RKO (cell line): ENCODE results near the gene TBC1D7.
"Not testable (repeated sequence)": the region's sequence is repeated elsewhere in the genome, so short reads cannot be mapped to it uniquely, and the experiment has no call there.

Experiments
- DNase-seq: peaks from one replicate; pipeline ENCODE4 v3.0.0-alpha.2; 2016; ENCODE audit warnings: low spot score

TBC1D7 gene

GRCh38 chr6:13355999-13356785, 27.9 kb upstream of the TBC1D7 start:
- no peak for DNase-seq

DNA sequence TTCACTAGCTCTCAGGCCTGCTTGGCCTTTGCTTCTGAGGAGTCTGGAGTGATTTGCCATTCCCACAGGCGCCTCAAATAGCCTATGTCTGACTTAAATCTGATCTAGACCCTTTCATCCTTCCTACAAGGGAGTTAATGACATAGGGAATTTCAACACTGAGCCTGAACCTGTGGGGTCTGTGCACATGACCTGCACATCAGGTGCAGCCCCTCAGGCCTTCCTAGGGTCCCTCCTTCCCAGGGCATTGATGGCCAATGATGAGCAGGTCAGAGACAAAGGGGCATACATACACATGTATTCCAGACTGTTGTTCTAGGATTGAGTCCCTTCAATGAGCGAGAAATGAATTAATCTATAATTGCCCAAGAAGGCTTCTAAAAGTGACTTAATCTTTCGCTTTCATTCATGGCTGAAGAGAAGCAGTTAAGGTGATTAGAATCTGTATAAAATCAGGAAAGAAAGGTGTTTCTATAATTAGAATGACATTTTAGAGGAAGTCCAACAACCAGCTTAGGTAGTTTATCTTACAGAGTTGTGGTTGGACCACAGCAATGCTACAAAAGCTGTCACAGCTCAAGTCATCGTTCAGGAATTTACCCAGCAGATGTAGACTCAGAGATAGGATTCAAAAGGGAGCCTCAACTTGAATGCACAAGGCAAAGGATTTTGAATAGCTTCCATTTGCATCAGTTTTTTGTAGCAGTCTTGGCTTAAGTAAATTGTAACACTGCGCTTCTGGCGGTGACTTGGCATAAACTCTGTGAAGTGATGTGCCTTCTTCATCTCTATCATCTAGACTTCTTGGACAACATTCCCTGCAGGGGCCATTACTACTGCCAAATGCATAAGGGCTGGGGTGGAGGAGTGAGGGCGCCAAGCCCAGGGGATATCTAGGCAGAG, 27.0 kb upstream of the TBC1D7 start:
- DNase-seq, result peak; percentile 57

DNA sequence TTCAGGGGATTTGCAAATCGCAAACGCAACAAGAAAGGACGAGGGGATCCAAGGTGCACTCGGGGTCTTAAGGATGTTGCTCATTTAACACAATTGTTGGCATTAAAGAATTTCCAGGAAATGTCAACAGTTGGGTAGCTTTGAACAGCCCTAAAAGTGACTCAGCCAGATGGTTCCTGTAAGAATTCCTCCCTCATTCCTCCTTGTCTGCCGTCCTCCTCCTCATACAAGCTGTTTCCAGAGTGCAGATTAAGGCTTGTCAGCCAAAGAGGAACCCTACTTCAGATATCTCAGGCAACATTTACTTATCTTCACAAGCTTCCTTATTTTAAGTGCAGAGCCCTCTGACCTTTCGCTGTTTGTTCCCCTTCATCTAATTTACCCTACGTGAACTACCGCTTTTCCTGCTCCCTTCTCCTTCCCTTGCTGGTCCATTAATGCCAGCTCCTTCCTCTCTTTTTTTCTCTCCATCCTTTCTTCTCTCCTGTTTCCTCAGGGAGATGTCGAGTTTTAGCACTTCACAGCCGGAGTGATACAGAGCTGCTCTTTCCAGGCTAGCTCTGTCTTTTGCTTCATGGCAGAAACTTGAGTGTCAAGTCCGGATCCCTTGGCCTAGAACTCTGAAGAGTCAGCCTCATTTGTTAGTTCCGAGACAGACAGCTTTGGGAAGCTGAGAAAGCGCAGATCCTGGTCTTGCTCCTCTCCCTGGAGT, 26.1 kb upstream of the TBC1D7 start:
- no peak for DNase-seq

- DNase-seq, result no peak
Measured at GRCh38 chr6:13352165-13352564, 23.8 kb upstream of the TBC1D7 start.

GRCh38 chr6:13351271-13351670, 22.9 kb upstream of the TBC1D7 start:
- DNase-seq, result no peak

GRCh38 chr6:13349811-13350506, 21.6 kb upstream of the TBC1D7 start:
- no peak for DNase-seq

DNA sequence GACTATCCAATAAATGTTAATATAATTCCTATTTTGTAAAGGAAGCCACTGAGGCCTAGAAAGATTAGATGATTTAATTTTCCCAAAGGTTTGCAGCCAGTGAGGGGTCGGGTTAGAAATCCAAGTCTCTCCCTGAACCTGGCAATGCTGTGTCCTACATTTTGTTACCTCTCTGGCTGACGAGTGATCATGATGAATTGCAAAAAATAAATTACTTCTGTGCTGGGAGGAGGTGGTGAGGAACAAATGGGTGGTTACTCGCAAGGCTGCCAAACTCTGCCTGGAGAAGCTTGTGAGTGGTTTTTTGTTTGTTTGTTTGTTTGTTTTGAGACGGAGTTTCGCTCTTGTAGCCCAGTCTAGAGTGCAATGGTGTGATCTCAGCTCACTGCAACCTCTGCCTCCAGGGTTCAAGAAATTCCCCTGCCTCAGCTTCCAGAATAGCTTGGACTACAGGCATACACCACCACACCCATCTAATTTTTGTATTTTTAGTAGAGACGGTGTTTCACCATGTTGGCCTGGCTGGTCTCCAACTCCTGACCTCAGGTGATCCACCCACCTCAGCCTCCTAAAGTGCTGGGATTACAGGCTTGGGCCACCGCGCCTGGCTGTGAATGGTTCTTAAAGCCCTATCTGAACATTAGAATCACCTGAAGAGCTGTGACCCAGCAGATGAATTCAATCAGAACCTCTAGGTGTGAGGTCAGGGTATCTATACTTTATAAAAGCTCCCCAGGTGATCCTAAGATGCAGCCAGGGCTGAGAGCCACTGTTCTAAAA, 20.2 kb upstream of the TBC1D7 start:
- no peak for DNase-seq

GRCh38 chr6:13346245-13346644, 17.9 kb upstream of the TBC1D7 start:
- DNase-seq, result no peak

GRCh38 chr6:13342414-13343019, 14.2 kb upstream of the TBC1D7 start:
- no peak for DNase-seq

DNA sequence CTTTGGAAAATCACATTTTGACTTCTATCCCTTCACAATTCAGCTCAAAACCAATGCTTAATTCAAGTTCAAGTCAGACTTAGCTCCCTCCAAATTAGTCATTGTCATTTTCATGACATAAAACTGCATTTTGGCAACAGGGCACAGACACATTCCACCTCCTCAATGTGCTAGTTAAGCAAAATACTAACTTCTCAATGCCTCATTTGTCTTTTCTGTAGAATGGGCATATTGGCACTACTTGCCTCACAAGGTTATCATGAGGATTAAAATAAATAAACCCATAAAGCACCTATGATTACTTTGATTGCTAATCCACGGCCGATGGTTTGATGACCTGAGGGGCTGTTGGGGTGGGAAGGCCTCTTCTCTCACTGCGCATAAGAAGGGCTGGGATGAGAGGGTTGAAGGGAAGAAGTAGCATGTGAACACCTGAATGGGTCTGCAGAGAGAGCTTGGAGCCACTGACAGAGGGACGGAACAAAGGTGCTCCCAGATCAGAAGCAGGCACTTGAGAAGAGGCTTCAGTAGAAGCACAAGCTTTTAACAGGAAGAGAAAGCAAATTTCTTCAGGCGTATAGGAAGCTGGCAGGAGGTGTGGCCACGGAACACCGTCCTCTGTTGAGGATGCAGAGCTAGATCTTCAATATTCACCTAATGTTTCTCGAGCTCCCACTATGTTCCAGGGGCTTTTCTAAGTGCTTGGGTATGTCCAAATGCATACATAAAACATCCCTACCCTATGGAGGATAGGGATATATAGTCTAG, 11.7 kb upstream of the TBC1D7 start:
- no peak for DNase-seq

DNA sequence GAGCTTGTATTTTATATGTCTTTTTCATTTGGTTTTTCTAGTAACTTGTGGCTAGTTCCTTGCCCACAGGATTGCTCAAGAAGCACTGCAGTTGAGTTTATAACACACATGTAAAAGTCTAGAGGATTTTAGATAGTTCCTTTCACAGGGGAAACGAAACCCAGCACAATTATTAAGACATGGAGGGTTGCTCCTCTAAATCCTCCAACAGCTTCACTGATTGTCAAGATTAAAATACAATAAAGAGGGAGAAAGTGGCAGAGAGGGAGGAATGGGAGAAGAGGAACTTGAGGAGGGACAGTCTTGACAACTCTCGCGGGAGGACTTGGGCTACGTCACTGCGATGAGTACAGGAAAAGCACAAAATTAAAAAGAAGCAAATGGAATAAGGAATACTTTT, 9.7 kb upstream of the TBC1D7 start:
- DNase-seq, result no peak

DNA sequence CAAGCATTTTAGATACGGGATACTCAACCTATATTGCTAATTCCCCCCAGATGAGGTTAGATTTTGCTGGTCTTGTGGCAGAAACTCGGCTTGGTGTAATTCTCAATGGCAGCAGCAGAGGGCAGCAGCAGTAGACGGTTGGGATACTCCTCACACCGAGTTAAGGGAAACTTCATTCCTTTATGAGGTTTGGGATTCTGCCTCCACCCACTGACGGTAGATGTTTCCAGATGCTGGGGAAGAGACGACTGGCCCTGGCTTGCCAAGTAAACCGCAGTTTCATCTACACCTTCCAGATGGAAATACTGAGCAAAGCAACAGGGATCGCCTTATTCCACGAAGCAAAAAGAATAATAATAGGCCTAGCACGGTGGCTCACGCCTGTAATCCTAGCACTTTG, 8.2 kb upstream of the TBC1D7 start:
- peak; percentile 72 for DNase-seq

DNA sequence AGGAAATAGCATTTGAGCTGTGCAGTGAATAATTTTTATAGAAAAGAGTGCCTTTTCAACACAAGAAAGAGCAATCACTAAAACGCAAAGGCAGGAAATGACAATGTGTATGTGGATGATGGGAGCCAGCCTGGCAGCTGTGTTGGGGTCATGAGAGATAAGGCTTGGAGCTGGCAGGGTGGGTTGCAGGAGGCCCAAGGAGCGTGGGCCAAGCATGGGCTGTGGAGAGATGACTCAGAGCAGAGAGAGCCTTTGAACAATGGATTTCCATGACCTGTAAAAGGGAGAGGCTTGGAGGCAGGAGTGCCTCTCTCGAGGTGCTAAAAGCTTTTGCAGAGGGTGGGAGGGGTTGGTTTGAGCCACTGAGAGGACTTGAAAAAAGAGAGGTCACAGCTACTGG, 6.6 kb upstream of the TBC1D7 start:
- DNase-seq, result no peak

GRCh38 chr6:13332349-13332706, 4.0 kb upstream of the TBC1D7 start:
- no peak for DNase-seq

DNA sequence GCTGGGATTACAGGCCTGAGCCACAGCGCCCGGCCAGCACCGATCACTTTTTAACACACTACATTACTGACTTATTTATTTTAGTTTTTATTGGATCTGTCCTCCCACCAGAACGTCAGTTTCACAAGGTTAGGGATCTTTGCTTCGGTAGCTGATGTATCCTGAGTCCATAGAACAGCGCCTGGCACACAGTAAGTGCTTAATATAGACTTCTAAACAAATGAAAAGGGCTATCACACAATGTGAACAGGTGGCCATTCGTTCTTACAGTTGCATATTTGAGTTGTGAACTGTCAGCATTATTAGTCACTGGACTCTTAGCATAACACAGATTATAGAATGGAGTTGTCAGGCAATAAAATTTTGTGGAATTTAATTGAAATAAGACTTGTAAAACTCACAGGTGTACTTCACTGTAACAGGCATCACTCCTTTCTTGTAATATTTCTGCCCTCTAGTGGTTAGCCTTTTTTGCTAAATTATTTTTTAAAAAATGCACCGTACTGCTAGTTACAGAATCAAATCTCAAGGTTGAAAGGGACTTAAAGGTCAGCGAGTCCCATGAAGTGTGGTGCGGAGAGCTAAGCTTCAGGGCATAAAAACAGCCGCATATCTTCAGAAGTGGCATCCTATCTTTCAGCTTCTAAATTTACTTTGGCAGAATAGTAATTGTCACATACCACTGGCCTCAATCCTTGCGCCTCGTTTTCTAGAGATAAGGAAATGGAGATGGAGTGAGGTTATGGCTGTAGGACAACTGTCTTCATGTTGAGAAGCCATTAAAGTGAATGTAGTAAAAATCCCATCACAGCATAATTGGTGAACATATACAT, 3.4 kb upstream of the TBC1D7 start:
- peak; percentile 48 for DNase-seq

- no peak for DNase-seq
Measured at GRCh38 chr6:13328875-13329183, 492 bp upstream of the TBC1D7 start.

GRCh38 chr6:13327691-13328075, 654 bp downstream of the TBC1D7 start:
- peak; percentile 57 for DNase-seq

DNA sequence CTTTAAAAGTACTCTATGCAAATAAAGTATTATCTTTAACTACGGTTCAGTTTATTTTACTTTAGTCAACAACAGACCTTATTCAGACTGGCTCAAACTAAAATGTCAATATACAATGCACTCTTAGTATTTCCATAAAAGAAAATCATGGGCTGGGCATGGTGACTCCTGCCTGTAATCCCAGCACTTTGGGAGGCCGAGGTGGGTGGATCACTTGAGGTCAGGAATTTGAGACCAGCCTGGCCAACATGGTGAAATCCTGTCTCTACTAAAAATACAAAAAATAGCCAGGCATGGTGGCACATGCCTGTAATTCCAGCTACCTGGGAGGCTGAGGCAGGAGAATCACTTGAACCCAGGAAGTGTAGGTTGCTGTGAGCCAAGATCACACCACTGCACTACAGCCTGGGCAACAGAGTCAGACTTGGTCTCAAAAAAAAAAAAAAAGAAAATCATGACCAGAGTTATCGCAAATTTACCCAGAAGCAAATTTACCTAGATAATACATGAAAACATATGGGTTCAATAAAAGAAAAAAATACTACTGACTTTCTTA, 2.2 kb downstream of the TBC1D7 start:
- not testable (repeated sequence) for DNase-seq
